Activated naive CD4-positive, alpha-beta T cell treated with Interleukin-2 at 50 U/mL for 16 hours (primary cell): ENCODE measurements around the gene HMGCR.

ENCODE experiments used
- DNase-seq: peaks from one replicate; pipeline ENCODE4 v3.0.0-alpha.2; 2020

HMGCR gene

DNA sequence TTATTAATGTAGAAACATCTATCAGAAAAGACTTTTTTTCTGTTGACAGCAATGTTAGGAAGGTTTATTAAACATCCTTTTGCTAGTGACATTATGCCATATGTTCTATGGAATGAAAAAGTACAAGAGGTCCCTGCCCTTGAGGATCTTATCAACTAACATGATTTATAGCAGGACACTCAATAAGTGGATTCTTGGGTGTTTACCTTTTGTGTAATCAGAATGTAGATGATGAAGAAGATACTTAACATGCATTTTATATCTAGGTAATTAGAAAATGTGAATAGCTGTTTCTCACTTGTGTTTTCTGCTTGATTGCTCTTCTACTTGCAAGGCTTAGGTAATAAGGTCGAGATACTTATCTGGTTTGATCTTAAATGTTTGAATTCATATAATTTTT is 4.9 kb downstream of the HMGCR start:
- DNase-seq = no peak

DNA sequence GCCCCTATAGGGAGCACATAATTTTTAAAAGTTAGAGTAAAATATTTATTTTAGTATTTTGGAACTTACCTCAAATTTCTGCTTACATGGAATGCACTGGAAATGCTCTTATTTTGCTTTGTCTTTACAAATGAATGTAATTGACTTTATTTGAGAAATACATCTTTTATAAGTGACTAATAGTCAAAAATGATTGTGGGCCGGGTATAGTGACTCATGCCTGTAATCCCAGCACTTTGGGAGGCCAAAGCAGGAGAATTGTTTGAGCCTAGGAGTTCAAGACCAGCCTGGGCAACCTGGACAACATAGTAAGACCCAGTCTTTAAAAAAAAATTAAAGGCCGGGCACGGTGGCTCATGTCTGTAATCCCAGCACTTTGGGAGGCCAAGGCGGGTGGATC is 5.8 kb downstream of the HMGCR start:
- DNase-seq = no peak

DNA sequence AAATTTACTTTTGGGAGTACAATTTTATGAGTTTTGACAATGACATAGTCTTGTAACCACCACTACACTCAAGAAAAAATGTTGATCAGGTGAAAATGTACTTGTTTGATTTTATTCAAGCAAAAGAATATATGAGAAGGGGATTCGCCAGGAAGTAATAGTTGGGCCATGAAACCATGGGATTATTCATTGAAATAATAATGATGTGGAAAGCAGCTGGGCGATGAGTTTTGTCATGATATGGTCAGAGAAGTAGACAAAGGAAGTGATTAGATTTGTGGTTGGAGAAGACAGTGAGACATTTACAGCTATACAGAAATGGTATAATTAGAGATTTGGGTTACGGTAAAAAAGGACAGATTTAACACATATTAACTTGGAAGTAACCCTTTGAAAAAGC is 11.2 kb downstream of the HMGCR start:
- no peak for DNase-seq

DNA sequence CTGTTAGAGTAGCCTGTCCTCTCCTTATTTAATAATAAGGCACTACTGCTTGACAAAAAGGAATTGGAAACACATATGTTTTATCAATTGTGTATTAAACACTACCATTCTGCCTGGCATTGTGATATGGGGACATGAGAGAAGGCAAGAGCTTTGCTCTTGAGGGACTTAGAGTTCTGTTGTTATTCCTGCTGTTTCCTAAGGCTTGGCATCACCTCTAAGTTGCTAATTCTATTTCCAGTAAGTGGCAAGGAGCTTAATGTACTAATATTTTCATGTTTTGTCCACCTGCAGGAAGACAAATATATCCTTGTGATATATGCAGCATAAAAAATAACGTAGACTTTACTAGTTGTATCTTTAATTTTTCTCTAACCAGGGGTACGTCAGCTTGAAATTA is 12.6 kb downstream of the HMGCR start:
- no peak for DNase-seq

DNA sequence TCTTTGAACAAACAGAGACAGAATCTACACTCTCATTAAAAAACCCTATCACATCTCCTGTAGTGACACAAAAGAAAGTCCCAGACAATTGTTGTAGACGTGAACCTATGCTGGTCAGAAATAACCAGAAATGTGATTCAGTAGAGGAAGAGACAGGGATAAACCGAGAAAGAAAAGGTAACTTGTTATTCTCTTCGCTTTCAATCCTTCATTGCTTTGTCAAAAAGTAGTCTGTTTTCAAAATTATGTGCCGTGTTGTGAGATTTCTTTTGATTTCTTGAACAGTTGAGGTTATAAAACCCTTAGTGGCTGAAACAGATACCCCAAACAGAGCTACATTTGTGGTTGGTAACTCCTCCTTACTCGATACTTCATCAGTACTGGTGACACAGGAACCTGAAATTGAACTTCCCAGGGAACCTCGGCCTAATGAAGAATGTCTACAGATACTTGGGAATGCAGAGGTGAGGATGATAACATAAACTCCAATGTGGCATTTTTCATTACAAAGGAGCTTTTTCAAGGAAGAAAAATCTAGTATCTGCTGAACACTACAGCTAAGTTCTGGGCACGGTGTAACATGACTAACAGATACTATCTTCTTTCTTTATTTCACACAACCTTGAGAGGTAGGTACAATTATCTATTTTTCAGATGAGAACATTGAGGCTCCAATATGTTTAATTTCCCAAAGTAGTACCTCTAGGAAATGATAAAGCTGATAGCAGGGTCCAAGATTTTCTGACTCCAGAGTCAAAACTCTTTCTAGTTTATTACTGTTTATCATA is 14.3 kb downstream of the HMGCR start:
- DNase-seq = no peak

DNA sequence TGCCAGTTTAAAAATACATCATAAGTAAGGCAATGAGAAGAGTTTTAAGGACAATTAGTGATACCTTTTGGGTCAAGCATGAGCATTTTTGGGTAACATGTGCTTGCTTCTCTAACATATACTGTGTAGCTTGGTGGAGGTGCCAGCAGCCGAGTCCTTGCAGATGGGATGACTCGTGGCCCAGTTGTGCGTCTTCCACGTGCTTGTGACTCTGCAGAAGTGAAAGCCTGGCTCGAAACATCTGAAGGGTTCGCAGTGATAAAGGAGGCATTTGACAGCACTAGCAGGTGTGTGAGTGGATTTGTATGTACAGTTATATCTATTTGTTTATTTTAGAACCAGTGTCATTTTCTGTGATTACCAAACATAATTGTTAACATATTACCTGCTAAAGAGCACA is 18.2 kb downstream of the HMGCR start:
- DNase-seq = no peak

DNA sequence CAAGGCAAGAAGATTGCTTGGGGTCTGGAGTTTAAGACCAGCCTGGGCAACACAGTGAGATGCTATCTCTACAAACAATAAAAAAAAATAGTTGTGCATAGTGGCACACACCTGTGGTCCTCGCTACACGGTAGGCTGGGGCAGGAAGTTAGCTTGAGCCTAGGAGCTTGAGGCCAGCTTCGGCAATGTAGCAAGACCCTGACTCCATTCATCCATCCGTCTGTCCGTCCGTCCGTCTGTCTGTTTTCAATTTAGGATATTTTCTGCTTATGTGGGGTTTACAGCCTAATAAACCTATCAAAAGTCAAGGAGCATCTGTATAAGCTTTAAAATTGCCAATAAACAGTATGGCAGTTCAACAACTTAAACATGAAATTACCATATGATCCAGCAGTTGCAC is 19.7 kb downstream of the HMGCR start:
- DNase-seq = no peak

DNA sequence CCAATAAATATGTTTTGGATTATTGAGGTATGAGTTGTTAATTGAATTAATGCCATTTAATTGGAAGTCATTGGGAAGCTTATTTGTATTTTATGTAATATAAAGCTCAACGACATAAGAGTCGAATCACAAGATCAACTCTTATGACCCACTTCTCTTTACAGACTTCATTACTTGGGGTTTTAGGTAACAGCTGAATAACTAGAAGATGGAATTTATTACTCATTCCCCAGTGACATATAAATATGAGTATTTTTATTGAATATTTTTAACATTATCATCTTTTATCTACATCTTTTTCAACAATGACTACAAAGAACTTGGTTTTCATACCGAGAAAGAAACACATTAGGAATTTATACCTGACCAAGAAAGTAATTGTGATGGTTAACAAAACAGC is 21.1 kb downstream of the HMGCR start:
- DNase-seq = no peak

DNA sequence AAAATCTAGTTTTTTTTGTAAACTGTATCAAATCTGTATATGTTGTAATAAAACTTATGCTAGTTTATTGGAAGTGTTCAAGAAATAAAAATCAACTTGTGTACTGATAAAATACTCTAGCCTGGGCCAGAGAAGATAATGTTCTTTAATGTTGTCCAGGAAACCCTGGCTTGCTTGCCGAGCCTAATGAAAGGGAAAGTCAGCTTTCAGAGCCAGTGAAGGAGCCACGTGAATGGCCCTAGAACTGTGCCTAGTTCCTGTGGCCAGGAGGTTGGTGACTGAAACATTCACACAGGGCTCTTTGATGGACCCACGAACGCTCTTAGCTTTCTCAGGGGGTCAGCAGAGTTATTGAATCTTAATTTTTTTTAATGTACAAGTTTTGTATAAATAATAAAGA is 24.3 kb downstream of the HMGCR start:
- DNase-seq = no peak

DNA sequence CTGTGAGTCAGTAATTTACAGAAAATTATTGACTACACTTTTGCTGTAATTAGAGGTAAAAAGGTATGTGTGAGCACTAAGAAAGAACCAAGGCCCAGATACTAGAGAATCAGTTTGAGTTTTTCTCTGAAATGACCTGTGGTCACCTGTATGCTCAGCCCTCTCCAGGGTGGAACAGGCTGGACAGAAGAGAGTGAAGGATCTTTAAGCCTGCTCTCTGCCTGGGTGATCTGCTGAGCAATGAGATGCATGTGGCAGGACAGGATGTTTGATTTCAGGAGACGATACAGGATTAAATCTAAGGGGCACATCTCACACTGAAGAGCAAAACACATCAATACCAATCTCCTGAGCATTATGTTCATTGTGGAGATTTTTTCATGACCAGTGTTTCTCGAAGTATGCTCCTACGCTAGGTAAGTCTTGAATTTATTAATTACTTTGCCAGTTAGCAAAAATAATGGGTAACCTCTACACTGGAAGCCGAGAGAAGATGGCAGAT is 25.5 kb downstream of the HMGCR start:
- no peak for DNase-seq

DNA sequence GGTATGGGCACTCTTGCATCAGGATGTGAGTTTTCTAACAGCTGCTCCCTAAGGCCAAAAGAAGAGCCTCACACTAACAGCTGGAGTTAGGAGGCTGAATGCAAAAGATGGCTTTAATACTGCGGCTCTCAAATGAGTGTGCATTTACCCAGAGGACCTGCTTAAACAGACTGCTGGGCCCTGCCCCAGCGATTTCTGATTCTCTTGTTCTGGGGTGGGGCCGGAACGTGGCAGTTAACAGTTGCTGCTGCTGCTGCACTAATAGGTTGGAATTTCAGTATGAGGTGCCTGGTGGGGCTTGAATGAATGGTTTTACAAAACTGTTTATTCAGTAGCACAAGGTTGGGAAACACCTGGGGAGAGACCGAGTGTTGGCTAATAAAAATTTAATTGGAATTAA is 26.1 kb downstream of the HMGCR start:
- no peak for DNase-seq

DNA sequence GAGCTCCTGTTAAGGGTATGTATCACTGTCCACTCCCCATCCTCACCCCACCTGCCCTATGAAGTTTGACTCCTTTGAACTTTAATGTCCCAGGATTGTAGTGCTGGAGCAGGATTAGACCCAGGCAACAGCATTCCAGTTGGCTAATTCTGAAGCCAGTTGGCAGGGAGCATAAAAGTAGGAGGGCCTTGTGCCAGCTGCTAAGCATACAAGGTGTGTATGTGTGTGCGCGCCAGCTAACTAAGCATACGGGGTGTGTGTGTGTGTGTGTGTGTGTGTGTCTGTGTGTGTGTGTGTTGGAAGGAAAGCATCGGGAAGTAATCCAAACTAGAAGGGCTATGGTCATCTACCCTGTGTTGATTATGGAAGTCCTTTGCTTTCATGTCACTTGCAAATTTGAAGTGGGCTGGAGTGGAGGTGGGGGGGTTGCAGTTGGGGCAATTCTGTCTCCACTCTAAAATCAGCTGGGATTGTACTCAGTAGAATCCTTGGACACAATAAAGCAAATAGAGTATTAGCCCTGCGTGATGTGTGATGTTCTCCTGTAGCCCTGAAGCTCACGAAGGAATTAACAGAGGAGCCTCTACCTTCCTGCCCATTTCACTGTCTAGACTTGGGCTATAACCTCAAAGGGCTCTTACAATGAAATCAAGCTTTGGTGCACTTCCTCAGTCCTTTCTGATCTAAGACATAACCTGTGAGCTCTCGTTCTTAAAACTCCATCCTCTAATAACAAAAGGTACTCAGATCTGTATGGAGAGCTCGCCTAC is 26.9 kb downstream of the HMGCR start:
- no peak for DNase-seq

DNA sequence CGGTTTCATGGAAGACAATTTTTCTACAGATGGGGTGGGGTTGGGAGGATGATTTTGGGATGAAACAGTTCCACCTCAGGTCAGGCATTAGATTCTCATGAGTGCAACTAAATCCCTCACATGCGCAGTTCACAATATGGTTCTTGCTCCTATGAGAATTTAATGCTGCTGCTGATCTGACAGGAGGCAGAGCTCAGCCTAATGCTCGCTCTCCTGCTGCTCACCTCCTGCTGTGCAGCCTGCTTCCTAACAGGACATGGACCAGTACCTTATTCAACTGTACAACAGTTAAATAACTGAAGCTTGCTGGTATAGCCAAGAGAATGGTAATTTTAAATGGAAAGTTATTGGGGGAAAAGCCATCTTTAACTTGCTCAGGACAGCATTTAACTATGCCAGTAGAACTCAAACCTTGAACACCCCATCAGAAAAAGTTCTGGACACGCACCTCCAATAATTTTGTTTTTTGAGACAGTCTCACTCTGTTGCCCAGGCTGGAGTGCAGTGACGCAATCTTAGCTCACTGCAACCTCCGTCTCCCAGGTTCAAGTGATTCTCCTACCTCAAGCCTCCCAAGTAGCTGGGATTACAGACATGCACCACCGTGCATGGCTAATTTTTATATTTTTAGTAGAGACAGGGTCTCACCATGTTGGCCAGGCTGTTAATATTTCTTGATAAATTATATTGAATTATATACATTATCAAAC is 27.7 kb downstream of the HMGCR start:
- no peak for DNase-seq

DNA sequence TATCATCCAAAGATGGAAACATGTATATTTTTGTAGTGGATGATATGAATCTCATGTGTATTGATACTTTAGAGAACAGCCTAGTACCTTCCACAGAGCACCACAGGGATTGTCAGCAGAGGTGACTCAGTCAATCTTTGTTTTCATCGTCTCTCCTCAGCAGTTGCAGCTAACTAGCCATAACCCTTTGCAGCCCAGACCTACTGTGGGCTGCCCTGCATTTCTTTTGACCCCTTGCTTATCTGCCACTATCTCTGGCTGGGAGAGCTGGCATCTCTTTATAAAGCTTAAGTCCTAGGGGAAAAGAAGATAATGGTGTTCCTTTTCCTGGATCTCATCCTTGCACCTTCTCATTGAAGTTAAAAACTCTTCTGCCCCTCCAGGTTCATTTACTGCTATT is 28.7 kb downstream of the HMGCR start:
- no peak for DNase-seq

DNA sequence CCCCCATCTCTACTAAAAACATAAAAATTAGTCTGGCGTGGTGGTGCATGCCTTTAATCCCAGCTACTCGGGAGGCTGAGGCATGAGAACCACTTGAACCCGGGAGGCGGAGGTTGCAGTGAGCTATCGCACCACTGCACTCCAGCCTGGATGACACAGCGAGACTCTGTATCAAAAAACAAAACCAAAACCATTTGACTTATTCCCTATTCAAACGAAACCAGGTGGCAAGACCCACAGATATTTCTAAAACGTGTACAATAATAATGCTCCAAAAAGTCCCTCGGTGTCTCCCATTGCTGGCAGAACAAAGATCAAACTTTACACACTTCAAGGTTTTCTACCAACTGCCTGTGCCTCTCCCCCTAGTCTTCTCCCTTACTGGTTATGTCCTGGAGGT is 29.8 kb downstream of the HMGCR start:
- DNase-seq = no peak

DNA sequence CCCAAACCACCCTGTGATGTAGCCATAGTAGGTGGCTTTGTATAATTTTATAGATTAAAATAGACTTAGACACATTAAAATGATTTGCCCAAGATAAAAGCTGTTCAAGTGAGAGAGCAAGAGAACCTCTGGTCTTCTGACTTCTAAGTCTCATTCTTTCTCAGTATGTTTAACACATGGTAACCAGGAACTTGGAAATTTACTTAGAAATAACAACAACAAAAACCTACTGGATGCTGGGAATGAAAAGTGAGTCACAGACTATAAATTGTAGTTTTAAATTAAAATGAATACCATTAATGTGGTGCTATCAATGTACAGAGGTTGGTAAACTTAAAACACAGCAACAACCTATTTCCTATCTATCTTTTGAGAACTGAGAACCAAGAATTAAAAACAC is 30.4 kb downstream of the HMGCR start:
- no peak for DNase-seq

DNA sequence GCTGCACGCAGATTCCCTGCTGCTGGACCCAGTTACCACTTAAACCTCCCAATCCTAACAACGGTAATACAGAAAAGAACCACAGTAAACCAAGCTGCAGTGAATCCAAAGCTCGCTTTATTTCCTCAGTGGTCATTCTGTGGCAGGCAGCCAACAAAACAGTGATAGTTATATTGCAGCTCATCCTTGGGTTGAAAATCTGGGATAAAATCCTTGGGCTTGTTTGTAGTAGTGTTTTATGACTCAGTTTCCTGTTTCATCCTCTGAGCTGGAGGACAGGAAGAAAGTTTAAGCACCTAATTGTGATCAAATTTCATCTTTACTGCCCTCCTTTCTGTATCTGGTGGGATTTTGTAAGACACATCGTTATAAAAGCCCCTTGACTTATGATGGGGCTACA is 31.4 kb downstream of the HMGCR start:
- no peak for DNase-seq

DNA sequence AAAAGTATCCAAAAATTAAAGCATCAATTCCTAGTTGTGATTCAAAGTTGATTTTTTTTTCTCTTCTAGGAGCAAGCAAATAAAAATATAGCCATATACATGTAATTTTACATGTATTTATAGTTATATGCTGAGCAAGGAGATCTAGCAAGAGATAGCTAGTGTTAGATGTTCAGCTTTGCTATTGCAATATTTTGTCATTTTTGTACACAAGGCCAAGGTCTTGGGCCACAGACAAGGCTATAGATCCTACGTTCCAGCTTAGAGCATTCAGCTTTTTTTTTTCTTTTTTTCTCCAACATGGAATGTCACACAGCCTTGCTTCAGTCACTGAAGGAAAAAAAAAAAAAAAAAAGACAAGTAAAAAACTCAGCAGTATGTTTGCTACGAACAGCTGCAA is 36.8 kb downstream of the HMGCR start:
- DNase-seq = no peak

DNA sequence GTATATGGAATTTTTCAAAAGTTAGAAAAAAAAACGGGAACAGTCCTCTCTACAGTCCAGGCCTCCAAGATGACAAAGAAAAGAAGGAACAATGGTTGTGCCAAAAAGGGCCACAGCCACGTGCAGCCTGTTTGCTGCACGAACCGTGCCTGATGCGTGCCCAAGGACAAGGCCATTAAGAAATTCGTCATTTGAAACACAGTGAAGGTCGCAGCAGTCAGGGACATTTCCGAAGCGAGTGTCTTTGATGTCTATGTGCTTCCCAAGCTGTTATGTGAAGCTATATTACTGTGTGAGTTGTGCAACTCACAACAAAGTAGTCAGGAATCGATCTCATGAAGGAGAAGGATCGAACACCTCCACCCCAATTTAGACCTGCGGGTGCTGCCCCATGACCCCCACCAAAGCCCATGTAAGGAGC is 37.4 kb downstream of the HMGCR start:
- no peak for DNase-seq

DNA sequence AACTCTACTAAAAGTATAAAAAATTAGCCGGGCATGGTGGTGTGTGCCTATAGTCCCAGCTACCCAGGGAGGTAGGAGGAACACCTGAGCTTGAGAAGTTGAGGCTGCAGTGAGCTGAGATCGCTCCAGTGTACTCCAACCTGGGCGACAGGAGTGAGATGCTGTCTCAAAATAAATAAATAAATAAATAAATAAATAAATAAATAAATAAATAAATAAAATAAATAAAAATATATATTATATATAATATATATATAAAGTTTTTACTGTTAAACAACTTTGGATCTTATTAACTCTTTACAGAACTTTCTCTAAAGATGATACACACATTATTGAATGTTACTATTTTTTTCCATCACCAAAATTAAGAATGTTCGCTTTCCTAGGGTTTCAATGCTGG is 38.4 kb downstream of the HMGCR start:
- no peak for DNase-seq

DNA sequence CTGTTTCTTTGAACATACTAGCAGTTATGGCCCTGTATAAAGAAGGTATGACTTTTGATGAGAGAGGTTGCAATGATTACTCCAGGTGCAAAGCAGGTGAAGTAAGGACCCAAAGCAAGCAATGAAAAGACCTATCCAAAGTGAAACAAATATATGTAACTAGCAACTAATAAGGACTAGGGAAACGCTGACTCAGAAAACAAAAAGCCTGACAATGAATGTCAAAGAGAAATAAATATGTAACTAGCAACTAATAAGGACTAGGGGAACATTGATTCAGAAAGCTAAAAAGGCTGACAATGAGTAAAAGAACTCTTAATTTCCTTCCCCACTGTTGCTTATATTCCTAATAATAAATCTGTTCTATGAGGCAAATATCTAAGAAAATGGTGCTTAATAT is 43.1 kb downstream of the HMGCR start:
- DNase-seq = no peak

DNA sequence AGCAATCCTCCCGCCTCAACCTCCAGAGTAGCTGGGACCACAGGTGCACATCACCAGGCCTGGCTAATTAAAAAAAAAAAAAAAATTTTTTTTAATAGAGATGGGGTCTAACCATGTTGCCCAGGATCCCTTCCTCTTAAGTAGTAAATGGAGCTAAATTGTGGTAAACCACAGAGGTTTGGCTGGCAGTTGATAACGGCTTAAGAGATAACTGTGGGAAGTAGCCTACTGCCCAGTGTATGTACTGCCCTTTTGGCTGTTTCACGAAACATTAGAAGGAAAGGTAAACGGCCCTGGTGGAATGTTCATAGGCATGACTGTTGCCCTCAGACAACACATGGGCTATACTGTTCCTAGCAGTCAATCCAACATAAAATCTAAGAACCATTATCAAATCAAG is 44.4 kb downstream of the HMGCR start:
- DNase-seq = no peak

DNA sequence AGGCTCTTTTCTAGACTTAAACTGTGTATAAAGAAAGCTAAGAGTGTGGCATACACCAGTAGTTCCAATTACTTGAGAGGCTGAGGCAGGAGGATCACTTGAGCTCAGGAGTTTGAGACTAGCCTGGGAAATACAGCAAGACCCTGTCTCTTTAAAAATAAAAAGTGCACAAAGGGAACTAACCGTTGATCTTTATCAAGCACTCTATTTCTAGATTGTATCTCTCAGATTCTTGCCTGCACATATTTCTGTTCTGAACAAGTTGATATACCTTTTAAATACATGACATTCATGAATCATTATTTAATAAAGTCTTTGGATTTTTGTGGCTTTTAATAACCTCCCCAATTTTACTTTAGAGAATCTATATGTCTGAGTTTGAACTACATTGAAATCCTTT is 47.2 kb downstream of the HMGCR start:
- DNase-seq = no peak

DNA sequence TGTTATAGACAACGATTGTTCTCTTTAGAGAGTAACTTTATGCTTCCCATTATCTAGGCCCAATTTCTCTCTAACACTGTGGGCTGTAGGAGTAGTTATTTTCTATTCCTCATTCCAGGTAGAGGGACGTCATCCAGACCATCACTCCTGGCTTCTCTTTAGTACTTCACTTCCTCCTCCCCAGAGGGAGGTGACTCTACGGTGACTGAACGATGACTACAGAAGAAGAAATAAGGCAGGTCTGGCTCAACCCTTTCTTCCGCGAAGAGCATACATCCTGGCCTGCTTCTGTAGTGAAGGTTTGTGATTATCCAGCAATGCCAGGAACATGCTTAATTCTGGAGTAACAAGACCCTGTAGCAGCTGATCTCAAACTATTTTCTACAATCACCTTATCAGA is 50.8 kb downstream of the HMGCR start:
- no peak for DNase-seq
